ENCODE measurements around the gene WWC1. TPM values are rescaled to one million over a fixed set of nuclear protein-coding genes. Genes with fewer than 3 reads are reported as not detected.

WWC1 gene
- total RNA-seq, 1 donor from 2014 or later, result 2.2 TPM

DNA sequence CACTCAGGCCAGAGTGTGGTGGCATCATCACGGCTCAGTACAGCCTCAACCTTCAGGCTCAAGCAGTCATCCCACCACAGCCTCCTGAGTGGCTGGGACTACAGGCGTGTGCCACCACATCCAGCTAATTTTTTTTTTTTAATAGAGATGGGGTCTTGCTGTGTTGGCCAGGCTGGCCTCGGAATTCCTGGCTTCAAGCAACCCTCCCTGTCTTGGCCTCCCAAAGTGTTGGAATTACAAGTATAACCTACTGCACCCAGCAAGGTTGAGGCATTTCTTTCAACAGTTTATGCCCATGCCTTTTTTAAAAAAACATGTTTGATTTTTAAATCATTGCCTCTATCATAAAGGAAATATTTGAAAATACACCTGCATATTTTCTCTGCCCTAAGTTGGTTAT lies 197.6 kb downstream of the WWC1 start:
- no peak for DNase-seq (ENCODE audit: extremely low spot score, unreplicated experiment)
- Mint-ChIP-seq H3K27me3 (ENCODE audit: unreplicated experiment) (no peaks in the 10 kb centered on the region), H3K4me3 (ENCODE audit: unreplicated experiment) (no peak overlapping the region), H3K4me1 (ENCODE audit: unreplicated experiment) (peaks cover 26% of the 10 kb centered on the region), H3K9me3 (ENCODE audit: unreplicated experiment) (no peaks in the 10 kb centered on the region), H3K27ac (ENCODE audit: unreplicated experiment) (no peak overlapping the region), H3K36me3 (ENCODE audit: unreplicated experiment) (peaks cover 36% of the 10 kb centered on the region)
- TF ChIP-seq, protein P1, sequence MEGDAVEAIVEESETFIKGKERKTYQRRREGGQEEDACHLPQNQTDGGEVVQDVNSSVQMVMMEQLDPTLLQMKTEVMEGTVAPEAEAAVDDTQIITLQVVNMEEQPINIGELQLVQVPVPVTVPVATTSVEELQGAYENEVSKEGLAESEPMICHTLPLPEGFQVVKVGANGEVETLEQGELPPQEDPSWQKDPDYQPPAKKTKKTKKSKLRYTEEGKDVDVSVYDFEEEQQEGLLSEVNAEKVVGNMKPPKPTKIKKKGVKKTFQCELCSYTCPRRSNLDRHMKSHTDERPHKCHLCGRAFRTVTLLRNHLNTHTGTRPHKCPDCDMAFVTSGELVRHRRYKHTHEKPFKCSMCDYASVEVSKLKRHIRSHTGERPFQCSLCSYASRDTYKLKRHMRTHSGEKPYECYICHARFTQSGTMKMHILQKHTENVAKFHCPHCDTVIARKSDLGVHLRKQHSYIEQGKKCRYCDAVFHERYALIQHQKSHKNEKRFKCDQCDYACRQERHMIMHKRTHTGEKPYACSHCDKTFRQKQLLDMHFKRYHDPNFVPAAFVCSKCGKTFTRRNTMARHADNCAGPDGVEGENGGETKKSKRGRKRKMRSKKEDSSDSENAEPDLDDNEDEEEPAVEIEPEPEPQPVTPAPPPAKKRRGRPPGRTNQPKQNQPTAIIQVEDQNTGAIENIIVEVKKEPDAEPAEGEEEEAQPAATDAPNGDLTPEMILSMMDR (IDR thresholded peaks at IDR 0.05), result no peak

DNA sequence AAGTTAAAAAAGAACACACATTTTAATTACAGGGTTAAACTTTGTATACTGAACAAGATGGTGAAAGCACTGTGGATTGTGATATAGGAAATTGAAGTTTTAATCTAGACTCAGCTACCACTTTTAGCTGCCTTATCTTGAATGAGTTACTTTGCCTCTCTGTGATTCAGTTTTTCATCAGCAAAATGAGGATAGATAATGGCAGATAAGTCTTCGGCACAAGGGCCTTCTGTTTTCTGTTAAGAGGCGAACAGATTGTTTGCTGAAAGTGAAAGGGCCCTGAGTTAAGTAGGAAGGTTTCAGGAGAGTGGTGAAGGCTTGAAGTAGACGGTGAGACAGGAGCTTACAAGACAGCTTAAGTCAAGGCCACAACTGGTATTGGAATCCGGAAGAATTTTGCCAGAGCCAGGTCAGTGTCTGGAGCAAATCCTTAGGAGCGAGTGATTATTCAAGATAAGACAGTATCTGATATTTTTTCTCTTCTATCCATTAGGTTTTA lies 202.7 kb downstream of the WWC1 start:
- H3K27ac Mint-ChIP-seq (ENCODE audit: unreplicated experiment), result no peak overlapping the region
- no peak for DNase-seq (ENCODE audit: extremely low spot score, unreplicated experiment)
- peaks cover 55% of the 10 kb centered on the region for H3K36me3 Mint-ChIP-seq (ENCODE audit: unreplicated experiment)
- no peaks in the 10 kb centered on the region for H3K27me3 Mint-ChIP-seq (ENCODE audit: unreplicated experiment)
- no peaks in the 10 kb centered on the region for H3K9me3 Mint-ChIP-seq (ENCODE audit: unreplicated experiment)
- H3K4me3 Mint-ChIP-seq (ENCODE audit: unreplicated experiment), result no peak overlapping the region
- H3K4me1 Mint-ChIP-seq (ENCODE audit: unreplicated experiment), result peaks cover 4% of the 10 kb centered on the region
- TF ChIP-seq, protein P1 (IDR thresholded peaks at IDR 0.05), result no peak

- no peak overlapping the region for H3K27ac Mint-ChIP-seq (ENCODE audit: unreplicated experiment)
- H3K4me3 Mint-ChIP-seq (ENCODE audit: unreplicated experiment), result no peak overlapping the region
- DNase-seq (ENCODE audit: extremely low spot score, unreplicated experiment), result no peak
- no peaks in the 10 kb centered on the region for H3K27me3 Mint-ChIP-seq (ENCODE audit: unreplicated experiment)
- no peaks in the 10 kb centered on the region for H3K9me3 Mint-ChIP-seq (ENCODE audit: unreplicated experiment)
- H3K36me3 Mint-ChIP-seq (ENCODE audit: unreplicated experiment), result peaks cover 47% of the 10 kb centered on the region
- TF ChIP-seq, protein P1 (IDR thresholded peaks at IDR 0.05), result no peak
- no peaks in the 10 kb centered on the region for H3K4me1 Mint-ChIP-seq (ENCODE audit: unreplicated experiment)
Measured at GRCh38 chr5:168502563-168503237, 211.3 kb downstream of the WWC1 start.

- H3K27ac Mint-ChIP-seq (ENCODE audit: unreplicated experiment), result no peak overlapping the region
- no peaks in the 10 kb centered on the region for H3K27me3 Mint-ChIP-seq (ENCODE audit: unreplicated experiment)
- DNase-seq (ENCODE audit: extremely low spot score, unreplicated experiment), result no peak
- H3K4me1 Mint-ChIP-seq (ENCODE audit: unreplicated experiment), result no peaks in the 10 kb centered on the region
- no peak overlapping the region for H3K4me3 Mint-ChIP-seq (ENCODE audit: unreplicated experiment)
- H3K9me3 Mint-ChIP-seq (ENCODE audit: unreplicated experiment), result peaks cover 9% of the 10 kb centered on the region
- H3K36me3 Mint-ChIP-seq (ENCODE audit: unreplicated experiment), result peaks cover 85% of the 10 kb centered on the region
- TF ChIP-seq, protein P1 (IDR thresholded peaks at IDR 0.05), result no peak
Measured at GRCh38 chr5:168513861-168514428, 222.5 kb downstream of the WWC1 start.

Other genes with a start within 250 kb of the WWC1 start
- gene RARS1, start 194.8 kb downstream of the WWC1 start, total RNA-seq, result 82.7 and 87.6 TPM in 2 replicates
- 3.8 and 4.6 TPM in 2 replicates for gene FBLL1, start 237.7 kb downstream of the WWC1 start, total RNA-seq